GM18517 (cell line): ENCODE results near the gene CNRIP1.
"Not testable (repeated sequence)": the region's sequence is repeated elsewhere in the genome, so short reads cannot be mapped to it uniquely, and the experiment has no call there.

Experiments used
- ATAC-seq: cut with Tn5 transposase; IDR thresholded peaks from one replicate; pipeline ENCODE4 v1.9.1; 2021; ENCODE audit warnings: mild to moderate bottlenecking, moderate library complexity; ENCODE audit not compliant: unreplicated experiment

The CNRIP1 gene, protein sequence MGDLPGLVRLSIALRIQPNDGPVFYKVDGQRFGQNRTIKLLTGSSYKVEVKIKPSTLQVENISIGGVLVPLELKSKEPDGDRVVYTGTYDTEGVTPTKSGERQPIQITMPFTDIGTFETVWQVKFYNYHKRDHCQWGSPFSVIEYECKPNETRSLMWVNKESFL

DNA sequence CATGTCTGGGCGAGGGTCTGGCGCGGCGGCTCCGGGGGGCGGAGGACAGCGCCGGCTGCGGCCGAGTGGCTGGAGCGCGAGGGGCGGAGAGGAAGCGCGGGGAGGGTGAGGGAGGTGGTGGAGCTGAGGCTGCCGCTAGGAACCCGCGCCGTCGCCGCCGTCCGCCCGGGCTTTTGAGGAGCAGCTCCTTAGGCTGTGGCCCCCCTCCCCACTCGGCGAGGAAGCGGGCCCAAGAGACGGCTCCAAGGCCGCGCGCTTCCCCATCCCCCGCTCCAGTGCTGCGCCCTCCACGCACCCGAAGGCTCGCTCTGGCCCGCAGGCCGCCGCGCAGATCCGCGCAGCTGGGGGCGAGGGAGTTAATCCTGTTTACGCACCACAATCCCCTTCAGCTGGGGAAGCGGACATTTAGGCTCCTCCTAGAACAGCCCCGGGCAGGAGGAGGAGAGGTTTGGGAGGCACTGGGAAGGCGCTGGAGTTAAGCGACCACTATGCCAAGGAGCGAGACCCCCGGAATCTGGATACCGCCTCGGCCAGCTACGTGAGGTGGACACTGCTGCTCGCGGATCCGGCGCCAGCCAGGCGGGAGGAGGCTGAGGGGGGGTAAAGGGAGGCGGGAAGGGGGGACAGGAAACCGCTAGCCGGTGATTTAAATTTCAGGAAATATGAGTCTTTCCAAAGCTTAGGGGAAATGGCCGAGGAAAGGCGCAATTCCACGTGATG lies at the start of gene CNRIP1:
Gene CNRIP1 (minus strand): TSS at position 552 of the 720 bp plus-strand sequence. CDS start 549 bp downstream, at position 3.
- no peak for ATAC-seq

DNA sequence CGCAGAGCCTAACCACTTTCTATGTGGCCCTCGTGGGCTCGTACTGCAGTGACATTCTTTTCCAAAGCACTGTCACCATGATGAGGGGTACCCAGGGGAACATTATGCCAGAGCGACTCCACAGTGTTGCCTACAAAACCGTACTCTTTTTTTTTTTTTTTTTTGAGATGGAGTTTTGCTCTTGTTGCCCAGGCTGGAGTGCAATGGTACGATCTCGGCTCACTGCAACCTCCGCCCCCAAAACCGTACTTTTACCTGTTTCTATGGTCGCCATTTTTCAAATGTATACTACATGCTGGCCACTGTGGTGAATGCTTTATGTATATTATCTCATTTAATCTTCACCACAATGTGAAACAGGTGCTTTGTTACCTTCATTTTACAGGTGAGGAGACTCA lies 49.6 kb upstream of the CNRIP1 start:
- no peak for ATAC-seq

DNA sequence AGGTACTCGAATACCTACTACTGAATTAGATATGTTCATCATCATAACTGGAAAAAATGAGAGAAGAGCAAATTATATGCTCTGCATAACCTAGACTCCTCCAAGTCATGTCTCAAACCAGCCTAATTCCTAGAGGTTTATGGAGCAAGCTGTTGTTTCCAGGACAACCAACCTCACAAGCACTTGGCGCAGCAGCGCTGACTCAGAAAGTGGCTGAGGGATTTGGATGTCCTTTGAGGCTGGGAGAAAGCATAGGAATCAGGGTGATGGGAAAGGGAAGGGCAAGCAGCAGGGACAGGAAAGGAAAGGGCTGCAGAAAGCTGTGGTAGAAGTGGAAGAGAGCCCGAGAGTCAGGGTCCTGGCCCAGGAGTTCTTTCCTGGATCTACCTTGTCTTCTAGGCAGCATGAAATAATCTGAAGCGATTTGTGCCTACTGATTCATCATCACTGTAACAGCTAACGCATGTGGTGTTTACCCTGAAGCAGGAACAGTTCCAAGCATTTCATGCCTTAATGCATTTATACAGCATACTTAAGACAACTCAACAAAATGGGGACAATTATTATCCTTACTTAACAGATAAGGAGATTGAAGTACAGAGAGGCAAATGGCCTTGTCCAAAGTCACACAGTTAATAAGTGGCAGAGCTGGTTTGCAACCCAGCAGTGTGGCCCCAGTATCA lies 49.0 kb upstream of the CNRIP1 start:
- no peak for ATAC-seq

DNA sequence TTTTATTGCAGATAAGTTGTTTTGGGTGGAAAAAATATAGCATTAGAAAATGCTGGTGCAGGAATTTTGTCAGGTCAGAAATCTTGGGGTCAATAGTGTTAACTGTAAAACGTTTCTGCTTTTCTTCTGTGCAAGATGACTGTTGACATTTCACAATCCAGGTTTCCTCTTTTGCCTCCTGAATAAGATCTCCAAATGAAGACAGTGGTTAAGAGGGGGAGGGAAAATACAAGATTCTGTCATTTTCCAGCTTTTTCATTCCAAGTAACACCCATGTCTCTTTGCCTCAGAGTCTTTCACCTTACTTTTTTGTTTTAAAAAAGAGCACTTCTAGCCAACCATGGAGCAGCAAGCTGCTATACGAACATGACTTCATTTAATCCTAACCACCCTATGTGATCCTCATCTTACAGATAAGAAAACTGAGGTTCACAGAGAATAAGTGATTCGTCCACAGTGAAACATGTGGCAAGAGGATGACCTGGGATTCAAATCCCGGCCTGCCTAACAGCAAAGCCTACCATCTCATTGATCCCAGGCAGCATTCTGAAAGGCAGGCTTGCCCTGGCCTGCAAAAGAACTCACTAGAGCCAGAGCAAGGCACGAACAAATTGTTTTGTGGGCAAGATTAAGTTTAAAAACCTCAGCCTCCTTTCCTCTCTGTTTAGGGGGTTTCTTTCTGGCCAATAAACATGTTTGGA lies 48.4 kb upstream of the CNRIP1 start:
- ATAC-seq, result no peak

DNA sequence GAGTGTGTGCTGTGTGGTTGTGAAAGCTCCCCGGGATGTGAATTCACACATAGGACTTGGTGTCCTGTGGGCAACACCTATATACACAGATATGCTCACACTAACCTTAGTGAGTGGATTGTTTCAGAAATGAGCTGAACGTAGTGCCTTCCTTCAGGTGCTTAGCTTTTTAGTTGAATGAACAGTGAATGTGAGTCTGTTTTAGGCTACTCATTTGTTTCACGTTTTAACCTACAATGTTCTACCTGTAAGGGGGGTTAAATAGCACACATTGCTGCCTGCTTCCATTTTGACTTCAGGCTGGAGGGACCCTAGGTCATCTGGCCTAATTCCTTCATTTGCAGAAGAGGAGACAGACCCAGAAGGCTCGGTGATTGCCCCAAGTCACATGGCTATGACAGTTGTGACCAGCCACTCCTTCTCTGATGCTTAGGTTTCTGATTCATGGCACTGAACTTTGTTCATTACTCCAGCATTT lies 46.4 kb upstream of the CNRIP1 start:
- peak; percentile 37 for ATAC-seq

DNA sequence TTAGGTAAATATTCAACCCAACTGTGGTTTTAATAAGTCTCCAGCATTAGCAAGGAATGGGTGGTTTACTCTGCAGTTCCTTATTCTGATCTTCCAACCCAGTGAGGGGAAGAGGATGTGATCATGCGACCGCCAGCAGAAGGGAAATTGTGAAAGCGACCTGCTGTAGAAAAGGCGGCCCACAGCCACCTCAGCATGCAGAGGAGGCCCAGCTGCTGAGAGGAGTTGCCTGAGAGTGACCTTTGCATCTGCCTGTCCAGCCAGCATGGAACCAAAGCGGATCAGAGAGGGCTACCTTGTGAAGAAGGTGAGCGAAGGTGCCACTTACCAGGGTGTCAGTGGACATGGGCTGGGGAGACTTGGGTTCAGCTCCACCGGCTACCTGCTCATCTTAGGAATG lies 45.3 kb upstream of the CNRIP1 start, which contains the start of gene PLEK:
Gene PLEK (plus strand): TSS at position 196 of the 400 bp plus-strand sequence. CDS start 70 bp downstream, at position 266.
- peak; percentile 46 for ATAC-seq

DNA sequence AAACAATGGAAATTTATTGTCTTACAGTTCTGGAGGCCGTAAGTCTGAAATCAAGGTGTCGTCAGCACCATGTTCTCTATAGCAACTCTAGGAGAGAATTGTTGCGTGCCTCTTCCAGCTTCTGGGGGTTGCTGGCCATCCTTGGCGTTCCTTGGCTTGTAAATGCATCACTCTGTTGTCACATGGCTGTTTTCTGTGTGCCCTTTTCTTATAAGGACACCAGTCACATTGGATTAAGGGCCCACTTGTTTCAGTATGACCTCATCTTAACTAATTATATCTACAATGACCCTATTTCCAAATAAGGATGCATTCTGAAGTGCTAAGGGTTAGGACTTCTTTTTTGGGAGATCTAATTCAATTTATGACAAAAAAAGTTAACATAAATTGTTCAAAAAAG lies 44.0 kb upstream of the CNRIP1 start:
- ATAC-seq, result no peak

DNA sequence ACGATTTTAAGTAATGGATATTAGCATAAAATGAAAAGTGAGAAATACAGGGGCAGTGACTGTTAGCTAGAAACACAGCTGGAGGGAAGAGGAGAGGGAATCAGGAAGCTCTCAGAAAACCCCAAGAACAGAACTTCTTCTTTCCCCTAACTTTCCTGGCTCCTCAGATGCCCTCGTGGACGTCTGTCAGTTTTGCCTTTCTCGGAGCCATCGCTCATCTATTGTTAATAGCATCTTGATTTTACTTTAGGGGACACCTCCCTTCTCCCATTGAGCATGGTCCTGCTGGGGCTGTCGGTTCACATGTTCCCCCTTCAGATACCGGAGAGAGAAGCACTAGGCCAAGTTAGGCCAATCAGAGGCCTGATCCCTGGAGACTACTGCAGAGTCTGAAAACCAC lies 43.0 kb upstream of the CNRIP1 start:
- ATAC-seq, result no peak

DNA sequence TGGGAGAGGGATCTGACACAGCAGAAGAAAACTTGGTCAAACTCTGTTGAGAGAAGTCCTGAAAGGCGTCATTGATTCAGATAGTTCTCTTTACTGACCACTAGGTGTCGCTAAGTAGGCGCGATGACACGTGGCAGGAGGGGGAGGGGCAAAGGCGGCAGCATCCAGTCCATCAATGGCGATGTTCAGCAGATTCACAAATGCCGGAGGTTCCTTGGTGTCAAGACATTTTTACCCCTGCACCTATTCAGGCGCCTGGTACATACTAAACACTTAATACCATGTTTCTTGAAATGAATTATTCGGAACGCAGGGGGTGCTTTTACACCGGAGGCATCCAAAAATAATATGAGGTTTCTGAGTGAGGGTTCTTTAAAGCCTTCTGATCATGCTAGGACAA lies 42.3 kb upstream of the CNRIP1 start:
- ATAC-seq, result peak; percentile 50

DNA sequence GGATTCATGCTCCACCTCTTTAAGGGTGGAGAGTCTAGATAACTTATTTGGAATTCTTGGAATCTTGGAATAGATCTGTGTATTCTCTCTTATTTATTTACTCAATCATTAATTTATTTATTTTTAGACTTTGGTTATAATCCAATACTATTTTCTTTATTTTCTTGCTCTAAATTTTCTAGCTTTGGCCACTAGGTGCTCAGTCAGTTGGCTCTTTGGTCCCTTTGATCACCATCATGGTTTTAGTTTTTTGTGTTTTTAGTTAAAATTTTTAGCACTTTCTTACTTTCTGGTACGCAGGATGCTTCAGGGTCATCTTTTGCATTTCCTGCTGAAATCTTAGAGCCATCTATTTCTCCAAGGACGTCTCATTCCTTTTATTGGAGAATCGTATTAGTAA lies 40.1 kb upstream of the CNRIP1 start:
- no peak for ATAC-seq

DNA sequence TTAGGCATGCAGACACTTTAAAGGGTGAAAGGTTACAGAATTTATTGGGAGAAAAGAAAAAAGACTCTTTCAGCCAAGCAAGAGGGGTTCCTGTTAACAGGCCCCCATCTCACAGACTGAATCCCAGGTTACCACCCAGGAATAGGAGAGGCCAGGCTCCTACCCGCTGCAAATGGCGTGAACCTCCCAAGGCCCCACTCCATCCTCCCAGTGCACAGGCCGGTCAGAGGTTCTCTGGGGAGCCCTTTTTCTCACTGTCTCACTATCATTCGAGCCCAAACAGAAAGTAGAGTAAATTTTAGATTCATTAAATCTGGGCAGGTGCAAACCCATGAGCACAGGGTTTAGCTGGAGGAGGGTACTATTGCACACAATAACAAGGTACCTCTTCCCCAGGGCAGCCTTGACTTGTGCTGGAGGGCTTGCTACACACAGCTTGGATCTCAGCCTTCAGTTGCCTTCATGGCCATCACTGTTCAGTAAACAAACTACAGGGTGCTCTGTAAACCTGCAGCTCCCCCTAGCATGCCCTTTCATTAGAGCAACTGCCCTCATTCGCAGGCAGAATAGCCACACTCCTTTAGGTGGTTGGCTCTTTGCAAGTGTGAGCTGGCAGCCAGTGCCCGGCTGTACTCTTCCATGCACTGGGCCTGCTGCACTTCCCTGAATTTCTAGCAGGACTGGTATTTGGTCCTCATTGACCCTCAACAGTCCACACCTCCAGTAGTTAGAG lies 38.0 kb upstream of the CNRIP1 start:
- ATAC-seq, result peak; percentile 58

DNA sequence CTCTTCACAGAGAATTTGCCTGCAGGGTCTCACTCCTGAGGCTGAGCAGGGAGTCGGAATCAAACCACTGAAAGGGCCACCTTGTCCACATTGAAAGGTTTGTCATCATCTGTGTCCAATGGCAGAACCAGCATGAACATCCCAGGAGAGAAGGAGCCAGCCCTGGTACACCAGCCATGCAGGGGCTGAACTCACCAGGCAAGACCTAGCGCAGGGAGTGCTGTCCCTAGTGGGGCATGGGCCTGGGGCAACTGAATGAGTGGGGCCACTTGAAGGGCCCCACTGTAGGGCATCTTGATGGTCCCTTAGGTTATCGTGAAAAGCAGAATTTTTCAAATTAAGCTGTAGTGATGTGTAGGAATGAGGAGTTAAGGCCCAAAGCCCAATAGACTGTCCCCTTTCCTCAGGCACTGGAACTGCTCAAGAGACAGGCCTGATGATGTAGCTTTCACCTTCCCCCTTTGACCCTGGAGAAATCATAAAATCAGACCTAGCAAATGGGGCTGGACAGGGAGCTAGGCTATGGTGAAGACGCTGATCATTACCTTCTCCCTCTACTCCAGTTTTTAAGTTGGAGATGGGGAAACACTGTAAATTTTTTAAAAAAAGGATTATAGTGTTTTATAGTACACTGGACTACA lies 37.0 kb upstream of the CNRIP1 start:
- ATAC-seq, result no peak

DNA sequence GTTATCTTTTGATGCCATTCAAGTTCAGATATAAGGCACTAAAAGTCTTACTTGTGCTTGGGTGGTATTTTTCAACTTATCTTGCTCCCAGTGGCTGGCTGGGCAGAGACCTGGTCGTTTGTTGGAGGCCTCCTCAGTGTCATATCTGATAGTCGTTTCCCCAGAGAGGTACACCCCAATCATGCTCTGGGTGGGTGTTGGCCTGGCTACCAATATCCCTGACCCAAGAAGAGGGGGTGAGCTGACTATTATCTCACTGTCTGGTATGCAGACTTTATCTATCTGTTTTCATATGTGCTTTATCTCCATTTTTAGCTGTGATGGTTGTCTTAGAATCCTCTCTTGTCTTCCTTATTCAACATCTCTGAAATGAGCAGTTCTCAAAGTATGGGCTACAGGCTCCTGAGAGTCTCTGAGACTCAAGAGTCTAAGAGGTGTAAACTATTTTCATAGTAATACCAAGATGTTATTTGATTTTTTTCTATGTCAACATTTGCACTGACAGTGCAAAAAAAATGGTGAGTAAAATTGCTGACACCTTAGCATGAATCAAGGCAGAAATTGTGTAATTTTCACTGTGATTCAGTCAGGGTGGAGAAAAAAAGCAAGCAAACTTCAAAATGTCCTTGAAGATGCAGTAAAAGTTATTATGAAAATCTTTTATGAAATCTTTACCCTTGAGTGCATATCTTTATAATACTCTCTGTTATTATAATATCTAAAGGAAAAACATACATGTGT lies 33.1 kb upstream of the CNRIP1 start:
- no peak for ATAC-seq

DNA sequence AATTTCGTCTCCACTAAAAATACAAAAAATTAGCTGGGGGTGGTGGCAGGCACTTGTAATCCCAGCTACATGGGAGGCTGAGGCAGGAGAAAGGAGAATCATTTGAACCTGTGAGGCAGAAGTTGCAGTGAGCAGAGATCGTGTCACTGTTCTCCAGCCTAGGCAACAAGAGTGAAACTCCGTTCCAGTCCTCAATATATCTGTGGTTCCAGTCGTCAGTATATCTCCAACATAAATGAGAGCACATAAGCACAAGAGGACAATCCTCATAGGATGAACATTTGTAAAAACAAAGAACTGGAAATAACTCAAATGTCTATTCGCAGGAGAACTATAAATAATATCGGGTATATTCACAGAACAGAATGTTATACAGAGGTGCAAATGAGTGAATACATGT lies 32.2 kb upstream of the CNRIP1 start:
- ATAC-seq, result no peak

DNA sequence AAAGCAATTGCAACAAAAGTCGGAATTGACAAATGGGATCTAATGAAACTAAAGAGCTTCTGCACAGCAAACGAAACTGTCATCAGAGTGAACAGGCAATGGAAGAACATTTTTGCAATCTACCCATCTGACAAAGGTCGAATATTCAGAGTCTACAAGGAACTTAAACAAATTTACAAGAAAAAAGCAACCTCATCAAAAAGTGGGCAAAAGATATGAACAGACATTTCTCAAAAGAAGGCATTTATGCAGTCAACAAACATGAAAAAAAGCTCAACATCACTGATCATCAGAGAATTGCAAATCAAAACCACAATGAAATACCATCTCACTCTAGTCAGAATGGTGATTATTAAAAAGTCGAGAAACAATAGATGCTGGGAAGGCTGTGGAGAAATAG lies 29.3 kb upstream of the CNRIP1 start:
- not testable (repeated sequence) for ATAC-seq

DNA sequence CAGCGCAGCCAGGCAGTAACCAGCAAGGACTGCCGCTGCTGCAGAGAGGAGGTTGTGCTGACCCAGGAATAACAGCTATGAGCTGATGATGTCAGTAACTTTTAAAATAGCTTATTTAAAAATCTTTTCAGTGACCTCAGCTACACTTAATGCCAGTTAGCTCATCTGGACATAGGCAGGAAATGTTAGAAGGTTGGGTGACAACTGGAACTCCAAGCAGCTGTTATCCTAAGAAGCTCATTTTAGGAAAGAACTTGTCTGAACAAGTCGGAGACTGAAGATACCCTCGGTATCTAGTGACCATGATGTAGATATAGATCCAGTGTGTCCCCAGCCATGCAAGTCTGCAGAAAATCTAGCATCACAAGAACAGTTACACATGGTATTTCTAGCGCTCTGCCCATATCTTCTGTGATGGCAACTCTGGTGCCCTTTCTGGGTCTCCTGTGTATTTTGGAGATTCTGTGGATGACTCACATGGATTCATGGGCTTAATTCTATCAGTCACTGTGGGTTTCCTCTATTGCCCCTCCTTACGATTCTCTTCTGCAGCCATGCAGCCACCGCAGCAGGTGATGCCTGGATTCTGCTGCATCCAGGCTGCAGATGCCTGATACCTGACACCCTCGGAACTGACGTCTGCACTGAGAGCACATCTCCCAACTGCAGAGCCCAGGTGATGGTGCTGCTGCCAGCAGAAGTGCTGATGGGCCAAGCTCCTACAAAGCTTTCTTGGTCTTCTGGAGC lies 25.6 kb upstream of the CNRIP1 start:
- ATAC-seq, result no peak

DNA sequence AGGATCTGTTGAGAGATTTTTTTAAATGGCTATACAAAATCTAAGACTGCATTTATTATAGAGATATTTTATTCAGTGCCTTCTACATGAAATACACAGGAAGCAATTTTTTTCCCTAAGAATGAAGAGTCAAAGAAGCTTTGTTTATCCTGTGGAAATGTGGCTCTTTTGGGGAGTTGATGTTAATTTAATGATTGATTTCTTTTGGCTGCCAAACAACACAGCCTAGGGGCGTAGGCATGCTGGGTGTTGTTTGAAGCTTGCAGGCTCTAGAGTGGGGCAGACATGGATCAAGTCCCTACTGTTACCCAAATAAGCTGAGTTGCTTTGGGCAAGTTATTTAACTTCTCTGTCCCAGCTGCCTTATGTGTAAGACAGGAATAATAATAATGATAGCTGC lies 24.3 kb upstream of the CNRIP1 start:
- ATAC-seq, result no peak

DNA sequence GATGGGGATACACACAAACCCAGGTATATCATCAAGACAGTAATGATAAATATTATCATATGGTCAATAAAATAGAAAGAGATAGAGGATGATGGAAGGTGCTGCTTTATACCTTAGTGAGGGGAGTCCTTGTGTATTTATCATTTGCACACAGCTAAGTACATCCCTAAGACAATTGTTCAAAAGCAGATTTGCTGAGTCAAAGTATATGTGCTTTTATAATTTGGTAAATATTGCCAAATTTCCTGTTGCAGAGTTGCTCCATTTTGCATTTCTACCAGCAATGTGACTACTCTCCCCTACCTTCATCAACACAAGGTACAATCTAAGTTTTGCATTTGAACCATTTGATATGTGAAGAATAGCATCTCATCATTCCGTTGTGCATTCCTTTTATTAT lies 22.7 kb upstream of the CNRIP1 start:
- no peak for ATAC-seq

DNA sequence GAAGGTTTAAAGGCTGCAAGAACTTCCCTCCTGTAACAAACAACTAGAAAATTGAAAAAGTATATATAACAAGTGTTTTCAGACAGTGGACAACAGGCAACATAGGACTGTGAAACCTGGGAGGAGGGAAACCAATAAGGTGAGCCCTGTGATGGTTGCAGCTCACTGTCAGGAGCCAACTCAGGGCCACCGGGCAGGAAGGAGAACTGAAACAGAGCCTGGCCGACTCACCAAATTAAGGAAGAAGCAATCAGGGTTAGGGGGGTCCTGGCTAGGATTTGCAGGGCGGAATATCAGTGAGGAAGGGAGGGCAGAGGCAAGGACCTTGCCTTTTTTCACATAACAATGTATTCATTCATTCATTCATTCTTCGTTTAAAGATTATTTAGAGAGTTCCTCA lies 21.8 kb upstream of the CNRIP1 start:
- ATAC-seq, result no peak
